ENCODE measurements around the gene MSH6.

The MSH6 gene

GRCh38 chr2:47782671-47783485, at the start of gene MSH6:
Gene MSH6 (plus strand): TSS chr2:47783145. CDS start chr2:47783234, 89 bp downstream.
- DNase-seq (ENCODE audit: low read depth), result peak; percentile 56
- H3K4me3 ChIP-seq (ENCODE audit: low read depth, low read length), result peak within 1 kb of the TSS; percentile 94

DNA sequence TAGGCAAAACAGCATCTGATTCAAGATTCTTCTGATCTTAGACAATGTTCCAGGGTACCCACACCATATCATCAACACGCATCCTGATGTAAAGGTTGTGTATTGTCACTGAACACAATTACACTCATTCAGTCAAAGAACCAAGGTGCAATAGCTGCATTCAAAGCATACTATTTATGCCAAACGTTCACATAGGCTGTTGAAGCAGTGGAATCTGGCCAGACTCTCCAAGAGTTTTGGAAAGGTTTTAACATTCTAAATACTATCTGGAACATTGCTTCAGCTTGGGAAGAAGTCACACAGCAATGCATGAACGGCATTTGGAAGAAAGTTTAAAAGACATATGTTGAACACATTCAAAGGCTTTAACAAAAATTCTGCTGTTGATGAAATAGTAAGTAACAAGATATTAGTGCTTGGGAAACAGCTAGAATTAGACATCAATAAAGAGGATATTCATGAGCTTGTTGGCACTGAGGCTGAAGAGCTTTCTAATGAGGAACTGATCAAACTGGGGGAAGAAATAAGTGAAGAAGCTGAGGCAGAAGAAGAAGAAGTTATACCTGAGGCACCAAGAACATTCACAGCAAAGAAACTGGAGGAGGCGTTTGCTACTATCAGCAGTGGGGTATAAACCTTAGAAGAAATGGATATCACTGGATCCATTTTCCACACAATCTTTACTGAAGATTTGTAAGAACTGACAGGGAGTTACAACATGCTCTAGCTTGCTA, 47.6 kb upstream of the MSH6 start:
- H3K4me3 ChIP-seq (ENCODE audit: low read depth, low read length), result no peak overlapping the region
- DNase-seq (ENCODE audit: low read depth), result no peak

DNA sequence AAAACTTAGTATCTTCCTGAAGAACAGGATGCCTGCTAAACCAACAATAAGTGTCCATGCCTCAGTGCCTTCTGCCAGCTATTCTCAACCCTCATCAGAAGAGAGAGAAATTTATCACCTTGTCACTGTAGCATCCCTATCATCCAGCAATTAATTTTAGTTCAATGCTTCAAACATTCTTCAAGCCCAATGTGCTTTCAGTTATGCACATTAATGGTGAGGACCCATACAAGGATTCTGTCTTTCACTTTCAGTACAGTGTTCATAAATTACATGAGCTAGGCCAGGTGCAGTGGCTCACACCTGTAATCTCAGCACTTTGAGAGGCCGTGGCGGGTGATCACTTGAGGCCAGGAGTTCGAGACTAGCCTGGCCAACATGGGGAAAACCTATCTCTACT, 47.0 kb upstream of the MSH6 start:
- H3K4me3 ChIP-seq (ENCODE audit: low read depth, low read length), result no peak overlapping the region
- no peak for DNase-seq (ENCODE audit: low read depth)

DNA sequence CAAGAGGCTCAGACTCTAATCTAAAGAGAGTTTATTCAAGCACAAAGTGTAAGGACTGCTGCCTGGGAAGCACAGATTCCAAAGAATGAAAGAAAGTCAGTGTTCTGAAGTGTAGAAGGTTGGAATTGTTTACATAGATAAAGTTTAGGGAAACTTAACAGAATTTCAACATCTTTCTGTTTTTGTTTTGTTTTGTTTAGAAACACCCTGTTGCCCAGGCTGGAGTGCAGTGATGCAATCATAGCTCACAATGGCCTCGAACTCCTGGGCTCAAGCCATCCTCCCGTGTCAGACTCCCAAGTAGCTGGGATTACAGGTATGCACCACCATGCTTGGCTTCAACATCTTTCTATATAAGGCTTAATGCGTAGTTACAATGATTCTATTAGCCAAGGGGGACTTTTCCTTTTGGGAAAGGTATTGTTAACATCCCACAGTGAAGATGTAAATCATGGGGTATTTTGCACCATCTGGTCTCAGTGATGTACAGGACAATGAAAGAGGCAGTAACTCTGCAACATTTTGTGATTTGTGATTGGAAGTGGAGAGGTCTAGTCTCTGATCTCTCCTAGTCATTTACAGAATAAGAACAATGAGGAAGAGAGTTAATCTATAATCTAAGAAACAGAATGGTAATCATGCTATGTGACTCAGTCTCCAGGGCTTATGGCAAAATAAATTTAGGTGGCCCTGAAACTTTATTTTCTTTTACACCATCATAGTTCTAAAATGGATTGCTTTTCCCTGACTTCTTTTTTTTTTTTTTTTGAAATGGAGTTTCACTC, 45.6 kb upstream of the MSH6 start:
- no peak overlapping the region for H3K4me3 ChIP-seq (ENCODE audit: low read depth, low read length)
- DNase-seq (ENCODE audit: low read depth), result no peak

GRCh38 chr2:47738331-47738730, 44.6 kb upstream of the MSH6 start:
- H3K4me3 ChIP-seq (ENCODE audit: low read depth, low read length), result no peak overlapping the region
- no peak for DNase-seq (ENCODE audit: low read depth)

- H3K4me3 ChIP-seq (ENCODE audit: low read depth, low read length), result no peak overlapping the region
- DNase-seq (ENCODE audit: low read depth), result no peak
These were observed 41.8 kb upstream of the MSH6 start for GRCh38 chr2:47741101-47741500.

DNA sequence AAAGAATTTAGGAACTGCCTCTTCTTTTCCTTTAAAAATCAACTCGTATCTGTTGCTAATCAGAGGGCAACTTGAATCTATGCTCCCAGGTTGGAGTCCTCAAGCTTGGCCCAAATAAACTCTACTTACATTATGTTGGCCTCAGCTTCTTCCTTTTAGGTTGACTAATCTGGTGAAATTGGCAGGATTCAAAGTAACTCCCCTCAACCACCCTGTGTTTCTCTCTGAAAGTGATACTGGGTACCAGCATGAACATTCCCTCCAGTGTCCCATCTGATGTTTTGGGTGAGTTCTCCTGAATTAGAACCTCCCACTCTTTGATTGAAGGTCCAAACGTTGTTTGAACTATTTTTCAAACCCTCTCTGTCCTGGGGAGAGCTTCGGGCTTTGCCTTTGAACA, 41.3 kb upstream of the MSH6 start:
- H3K4me3 ChIP-seq (ENCODE audit: low read depth, low read length), result no peak overlapping the region
- no peak for DNase-seq (ENCODE audit: low read depth)

- no peak overlapping the region for H3K4me3 ChIP-seq (ENCODE audit: low read depth, low read length)
- no peak for DNase-seq (ENCODE audit: low read depth)
These were observed 38.9 kb upstream of the MSH6 start for GRCh38 chr2:47744074-47744473.

DNA sequence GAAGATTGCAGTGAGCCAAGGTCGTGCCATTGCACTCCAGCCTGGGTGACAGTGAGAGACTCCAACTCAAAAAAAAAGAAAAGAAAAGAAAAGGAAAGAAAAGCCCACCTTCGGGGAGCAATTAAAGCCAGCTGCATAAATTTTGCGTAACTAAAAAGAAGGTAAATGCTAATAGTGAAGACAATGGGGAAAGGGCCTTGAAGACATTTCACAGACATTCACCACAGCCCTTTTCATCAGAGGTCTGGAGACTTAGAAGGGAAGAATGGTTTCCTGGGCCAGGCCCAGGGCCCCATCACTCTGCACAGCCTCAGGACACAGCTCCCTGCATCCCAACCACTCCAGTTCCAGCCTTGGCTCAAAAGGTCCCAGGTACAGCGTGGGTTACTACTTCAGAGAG, 35.1 kb upstream of the MSH6 start:
- DNase-seq (ENCODE audit: low read depth), result no peak
- no peak overlapping the region for H3K4me3 ChIP-seq (ENCODE audit: low read depth, low read length)

- no peak overlapping the region for H3K4me3 ChIP-seq (ENCODE audit: low read depth, low read length)
- DNase-seq (ENCODE audit: low read depth), result no peak
These were observed 31.0 kb upstream of the MSH6 start for GRCh38 chr2:47751856-47752414.

DNA sequence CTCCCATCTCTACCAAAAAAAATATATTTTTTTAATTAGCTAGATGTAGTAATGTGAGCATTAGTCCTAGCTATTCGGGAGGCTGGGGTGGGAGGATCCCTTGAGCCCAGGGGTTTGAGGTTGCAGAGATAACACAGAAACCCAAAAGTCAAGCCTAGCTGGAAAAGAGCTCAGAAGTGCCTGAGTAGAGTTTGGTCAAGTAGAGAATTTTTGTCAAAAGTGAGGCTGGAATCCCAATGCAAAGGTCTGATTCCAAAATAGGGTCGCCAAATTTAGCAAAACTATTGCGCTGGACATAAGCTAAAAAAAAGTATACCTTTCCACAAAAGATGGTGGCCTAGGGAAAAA, 15.5 kb upstream of the MSH6 start:
- no peak for DNase-seq (ENCODE audit: low read depth)
- peak overlapping the region; percentile 27 for H3K4me3 ChIP-seq (ENCODE audit: low read depth, low read length)

DNA sequence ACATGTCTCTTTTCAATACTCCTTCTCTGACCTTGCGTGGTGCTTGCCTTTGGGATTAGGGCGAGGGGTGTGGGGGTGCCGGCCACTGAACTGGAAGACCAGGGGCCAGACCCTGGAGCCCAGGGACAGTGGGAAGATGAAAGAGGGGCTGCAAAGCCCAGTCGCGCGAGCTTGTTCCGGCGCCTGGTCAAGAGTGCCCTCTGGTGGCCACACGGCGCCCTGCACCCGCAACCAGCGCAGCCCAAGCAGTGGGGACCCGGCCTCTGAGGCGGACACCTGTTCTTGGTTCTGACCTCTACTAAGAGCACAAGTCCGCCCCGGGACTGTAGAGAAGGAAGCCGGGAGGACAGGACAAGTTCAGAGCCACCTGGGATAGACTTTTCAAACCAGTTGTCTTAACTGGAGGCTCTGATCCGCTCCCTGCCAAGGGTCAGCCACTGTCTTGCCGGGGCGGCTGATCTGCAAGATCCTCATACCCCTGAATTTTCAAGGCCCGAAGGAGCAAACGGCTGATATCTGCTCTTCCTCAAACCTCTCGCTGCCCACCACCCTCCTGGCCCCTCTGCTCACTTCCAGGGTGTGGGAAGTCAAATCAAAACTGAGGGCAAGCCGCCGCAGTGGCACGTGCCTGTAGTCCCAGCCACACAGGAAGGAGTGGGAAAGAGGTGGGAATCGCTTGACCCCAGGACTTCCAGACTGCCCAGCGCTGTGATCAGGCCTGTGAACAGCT, 14.9 kb upstream of the MSH6 start:
- H3K4me3 ChIP-seq (ENCODE audit: low read depth, low read length), result peak overlapping the region; percentile 27
- DNase-seq (ENCODE audit: low read depth), result no peak

DNA sequence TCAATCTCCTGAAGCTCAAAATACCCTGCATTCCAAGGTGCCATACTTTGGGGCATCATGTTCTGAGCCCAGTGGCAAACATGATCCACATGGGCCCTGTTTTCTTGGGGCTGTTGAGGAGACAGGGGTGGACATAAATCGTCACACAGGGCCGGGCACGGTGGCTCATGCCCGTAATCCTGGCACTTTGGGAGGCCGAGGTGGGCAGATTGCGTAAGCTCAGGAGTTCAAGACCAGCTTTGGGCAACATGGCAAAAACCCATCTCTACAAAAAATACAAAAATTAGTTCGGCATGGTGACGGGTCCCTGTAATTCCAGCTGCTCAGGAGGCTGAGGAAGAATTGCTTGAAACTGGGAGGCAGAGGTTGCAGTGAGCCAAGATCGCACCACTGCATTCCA, 13.6 kb upstream of the MSH6 start:
- no peak for DNase-seq (ENCODE audit: low read depth)
- H3K4me3 ChIP-seq (ENCODE audit: low read depth, low read length), result no peak overlapping the region

DNA sequence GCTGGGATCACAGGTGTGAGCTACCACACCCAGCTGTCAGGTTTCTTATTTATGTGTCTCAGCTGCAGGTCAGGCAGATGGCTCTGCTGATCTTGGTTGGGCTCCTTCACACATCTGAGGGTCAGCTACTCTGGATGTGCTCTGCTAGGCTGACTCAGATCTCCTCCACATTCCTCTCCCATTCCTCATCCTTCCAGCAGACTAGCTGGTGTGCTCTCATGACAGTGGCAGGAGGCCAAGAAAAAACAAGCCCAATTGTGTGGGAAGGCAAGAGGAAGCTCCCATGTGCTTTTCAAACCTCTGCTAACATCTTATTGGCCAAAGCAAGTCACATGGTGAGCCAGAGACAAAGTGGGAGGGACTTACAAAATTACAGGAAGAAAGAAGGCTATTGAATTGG, 11.7 kb upstream of the MSH6 start:
- H3K4me3 ChIP-seq (ENCODE audit: low read depth, low read length), result no peak overlapping the region
- peak; percentile 88 for DNase-seq (ENCODE audit: low read depth)

DNA sequence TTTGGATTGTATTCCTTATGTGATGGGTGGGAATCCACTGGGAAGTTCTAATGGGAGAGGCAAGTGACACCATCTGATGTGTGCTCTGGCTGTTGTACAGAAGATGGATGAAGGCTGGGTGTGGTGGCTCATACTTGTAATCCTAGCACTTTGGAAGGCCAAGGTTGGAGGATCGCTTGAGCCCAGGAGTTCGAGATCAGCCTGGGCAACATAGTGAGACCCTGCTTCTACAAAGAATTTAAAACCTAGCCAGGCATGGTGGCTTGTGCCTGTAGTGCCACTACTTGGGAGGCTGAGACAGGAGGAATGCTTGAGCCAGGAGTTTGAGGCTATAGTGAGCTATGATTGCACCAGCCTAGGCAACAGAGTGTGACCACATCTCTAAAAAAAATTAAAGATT, 10.6 kb upstream of the MSH6 start:
- DNase-seq (ENCODE audit: low read depth), result no peak
- no peak overlapping the region for H3K4me3 ChIP-seq (ENCODE audit: low read depth, low read length)

DNA sequence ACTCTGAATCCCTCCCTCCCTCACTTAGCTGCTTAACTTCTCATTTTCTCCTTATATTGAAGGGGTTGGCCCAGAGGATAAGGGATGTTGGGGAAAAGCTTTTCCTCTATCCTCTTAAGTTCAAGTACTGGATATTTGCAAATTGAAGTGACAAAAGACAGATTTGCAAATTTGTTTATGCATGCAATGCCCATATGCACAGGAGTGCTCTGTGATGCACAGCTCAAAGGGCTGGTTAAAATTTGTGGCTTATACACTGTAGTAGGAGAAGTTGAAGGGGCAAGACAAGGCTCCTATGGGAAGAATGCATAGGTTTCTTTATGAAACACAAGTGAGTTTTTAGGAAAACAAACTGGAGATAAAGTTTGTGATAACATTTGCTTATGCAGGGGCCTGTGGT, 8.4 kb upstream of the MSH6 start:
- no peak overlapping the region for H3K4me3 ChIP-seq (ENCODE audit: low read depth, low read length)
- DNase-seq (ENCODE audit: low read depth), result no peak

DNA sequence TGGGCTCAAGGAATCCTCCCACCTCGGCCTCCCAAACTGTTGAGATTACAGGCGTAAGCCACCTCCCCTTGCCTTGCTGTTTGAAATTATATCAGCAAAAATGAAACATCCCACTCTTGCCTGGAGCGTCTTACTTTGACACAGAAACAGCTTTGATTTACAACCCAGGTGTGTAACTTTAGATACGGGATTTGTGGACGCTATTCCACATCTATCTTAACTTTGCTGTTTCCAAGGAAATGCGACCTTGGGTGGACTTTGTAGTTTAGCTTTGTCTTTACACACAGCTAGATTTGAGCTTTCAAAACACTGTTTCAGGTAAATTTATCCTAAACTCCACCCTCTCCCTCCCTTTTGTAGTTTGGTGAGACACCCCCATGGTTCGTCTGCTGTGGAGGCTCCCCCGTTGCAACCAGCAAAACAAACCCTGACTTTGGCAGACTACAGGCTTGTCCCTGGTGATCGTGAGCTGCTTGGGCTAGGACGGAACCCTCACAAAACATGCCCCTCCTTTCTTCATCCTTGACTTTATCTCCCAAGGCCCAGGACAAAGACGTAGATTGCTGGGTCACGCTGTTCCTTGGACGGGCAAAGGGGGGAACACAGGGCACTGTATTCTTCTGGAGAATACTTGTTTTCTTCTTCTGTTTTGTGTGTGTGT, 5.5 kb upstream of the MSH6 start:
- no peak for DNase-seq (ENCODE audit: low read depth)
- H3K4me3 ChIP-seq (ENCODE audit: low read depth, low read length), result no peak overlapping the region

DNA sequence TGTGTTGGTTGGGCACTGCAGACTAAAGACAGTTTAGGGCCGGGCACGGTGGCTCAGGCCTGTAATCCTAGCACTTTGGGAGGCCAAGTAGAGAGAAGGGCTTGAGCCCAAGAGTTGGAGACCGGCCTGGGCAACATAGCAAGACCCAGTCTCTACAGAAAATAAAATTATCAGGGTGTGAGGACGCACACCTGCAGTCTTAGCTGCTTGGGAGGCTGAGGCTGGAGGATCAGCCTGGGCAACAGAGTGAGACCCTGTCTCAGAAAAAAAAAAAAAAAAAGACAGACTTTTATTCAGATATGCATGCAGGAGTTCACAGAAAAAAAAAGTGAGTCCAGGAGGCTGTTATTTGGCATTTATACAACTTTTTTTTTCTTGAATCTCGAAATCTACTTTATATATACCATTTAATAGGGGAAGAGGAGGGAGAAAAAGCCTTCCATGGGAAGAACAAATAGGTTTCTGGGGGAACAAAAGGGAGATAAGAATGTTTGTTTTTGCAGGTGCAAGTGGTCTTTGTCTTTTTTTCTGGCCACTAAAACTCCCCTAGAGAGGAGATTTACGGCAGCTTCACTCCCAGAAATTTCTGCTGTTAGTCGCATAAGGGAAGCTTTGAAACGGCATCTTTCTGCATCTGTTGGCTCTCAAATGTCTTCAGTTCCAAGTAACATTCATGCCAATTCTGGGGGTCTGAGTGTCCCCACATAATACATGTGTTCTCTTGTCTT, 4.1 kb upstream of the MSH6 start:
- no peak for DNase-seq (ENCODE audit: low read depth)

More for the DNA sequence above, 4.1 kb upstream of the MSH6 start:
- no peak overlapping the region for H3K4me3 ChIP-seq (ENCODE audit: low read depth, low read length)

Measured in skeletal muscle cell (primary cell).